ENCODE measurements around the gene PTK7. TPM values are rescaled to one million over a fixed set of nuclear protein-coding genes. Genes with fewer than 3 reads are reported as not detected.

Gene PTK7
- total RNA-seq, 1 donor from 2014 or later, result 308 TPM

- no peaks in the 10 kb centered on the region for H3K36me3 Mint-ChIP-seq
- no peaks in the 10 kb centered on the region for H3K27me3 Mint-ChIP-seq (ENCODE audit: low read depth)
- no peak for TF ChIP-seq CTCF (IDR thresholded peaks at IDR 0.05; ENCODE audit: unreplicated experiment)
- peaks cover 31% of the 10 kb centered on the region for H3K4me1 Mint-ChIP-seq
- peak overlapping the region; percentile 100 for H3K27ac Mint-ChIP-seq
- peak overlapping the region; percentile 81 for H3K4me3 Mint-ChIP-seq
- H3K9me3 Mint-ChIP-seq, result no peaks in the 10 kb centered on the region
- no peak for DNase-seq (ENCODE audit: low spot score in 2 of 2, unreplicated experiment in 2 of 2)
These were observed 94.4 kb downstream of the PTK7 start for GRCh38 chr6:43170417-43170930.

GRCh38 chr6:43170931-43171706 is 95.0 kb downstream of the PTK7 start, which contains the start of gene SRF:
TSS of gene SRF (plus strand) at chr6:43171269. CDS start at chr6:43171657, 388 bp downstream.
- Mint-ChIP-seq H3K4me1 (peaks cover 31% of the 10 kb centered on the region), H3K9me3 (no peaks in the 10 kb centered on the region), H3K36me3 (peaks cover 1% of the 10 kb centered on the region), H3K27ac (peak within 1 kb of the TSS; percentile 100), H3K4me3 (peak within 1 kb of the TSS; percentile 90), H3K27me3 (ENCODE audit: low read depth) (no peaks in the 10 kb centered on the region)
- peak; percentile 96 to 99 for DNase-seq (ENCODE audit: low spot score in 2 of 2, unreplicated experiment in 2 of 2)
- peak; percentile 63 for TF ChIP-seq CTCF (IDR thresholded peaks at IDR 0.05; ENCODE audit: unreplicated experiment)

GRCh38 chr6:43171707-43172103 is 95.6 kb downstream of the PTK7 start:
- no peak for DNase-seq (ENCODE audit: low spot score in 2 of 2, unreplicated experiment in 2 of 2)
- no peaks in the 10 kb centered on the region for H3K9me3 Mint-ChIP-seq
- peak overlapping the region; percentile 93 for H3K27ac Mint-ChIP-seq
- peaks cover 3% of the 10 kb centered on the region for H3K36me3 Mint-ChIP-seq
- peak overlapping the region; percentile 90 for H3K4me3 Mint-ChIP-seq
- peaks cover 31% of the 10 kb centered on the region for H3K4me1 Mint-ChIP-seq
- H3K27me3 Mint-ChIP-seq (ENCODE audit: low read depth), result no peaks in the 10 kb centered on the region
- TF ChIP-seq CTCF (IDR thresholded peaks at IDR 0.05; ENCODE audit: unreplicated experiment), result no peak

- Mint-ChIP-seq H3K27me3 (ENCODE audit: low read depth) (no peaks in the 10 kb centered on the region), H3K4me1 (peaks cover 31% of the 10 kb centered on the region), H3K9me3 (no peaks in the 10 kb centered on the region), H3K27ac (peak overlapping the region; percentile 93), H3K4me3 (peak overlapping the region; percentile 90), H3K36me3 (peaks cover 4% of the 10 kb centered on the region)
- DNase-seq (ENCODE audit: low spot score in 2 of 2, unreplicated experiment in 2 of 2), result peak; percentile 49 to 62
- TF ChIP-seq CTCF (IDR thresholded peaks at IDR 0.05; ENCODE audit: unreplicated experiment), result no peak
These were observed 96.2 kb downstream of the PTK7 start for GRCh38 chr6:43172104-43173007.

- H3K4me3 Mint-ChIP-seq, result peak overlapping the region; percentile 90
- H3K27me3 Mint-ChIP-seq (ENCODE audit: low read depth), result no peaks in the 10 kb centered on the region
- DNase-seq (ENCODE audit: low spot score in 2 of 2, unreplicated experiment in 2 of 2), result no peak
- no peaks in the 10 kb centered on the region for H3K9me3 Mint-ChIP-seq
- peaks cover 31% of the 10 kb centered on the region for H3K4me1 Mint-ChIP-seq
- H3K36me3 Mint-ChIP-seq, result peaks cover 4% of the 10 kb centered on the region
- peak overlapping the region; percentile 93 for H3K27ac Mint-ChIP-seq
- no peak for TF ChIP-seq CTCF (IDR thresholded peaks at IDR 0.05; ENCODE audit: unreplicated experiment)
These were observed 97.6 kb downstream of the PTK7 start for GRCh38 chr6:43173591-43174262.

All from mesothelial cell of epicardium (in vitro differentiated cells).